ENCODE measurements around the gene ARIH2. TPM values are rescaled to one million over a fixed set of nuclear protein-coding genes. Genes with fewer than 3 reads are reported as not detected.

ARIH2 gene
- total RNA-seq, 1 donor from 2014 or later: 149 TPM

- intact Hi-C loops (cut with DNase I): no loop called here
- DNase-seq (ENCODE audit: missing footprints) (no peak), ATAC-seq (no peak)
Observed at GRCh38 chr3:48960841-48961413, 42.3 kb downstream of the ARIH2 start.

GRCh38 chr3:48962340-48962739 is 43.7 kb downstream of the ARIH2 start:
- DNase-seq (ENCODE audit: missing footprints) (no peak), ATAC-seq (no peak)
- intact Hi-C loops (cut with DNase I): no loop called here

GRCh38 chr3:48962939-48963338 is 44.3 kb downstream of the ARIH2 start:
- no peak for DNase-seq (ENCODE audit: missing footprints)
- ATAC-seq: no peak
- intact Hi-C loops (cut with DNase I): no loop called here

GRCh38 chr3:48963591-48963990 is 44.9 kb downstream of the ARIH2 start:
- ATAC-seq (no peak), DNase-seq (ENCODE audit: missing footprints) (no peak)
- intact Hi-C loops (cut with DNase I): no loop called here

- DNase-seq (ENCODE audit: missing footprints) (no peak), ATAC-seq (no peak)
- intact Hi-C loops (cut with DNase I): no loop called here
Observed at GRCh38 chr3:48966367-48966766, 47.7 kb downstream of the ARIH2 start.

GRCh38 chr3:48966876-48967361 is 48.3 kb downstream of the ARIH2 start:
- DNase-seq (ENCODE audit: missing footprints) (no peak), ATAC-seq (no peak)
- intact Hi-C loops (cut with DNase I): no loop called here

GRCh38 chr3:48970586-48970985 is 51.9 kb downstream of the ARIH2 start:
- intact Hi-C loops (cut with DNase I): no loop called here

GRCh38 chr3:48974076-48974864 is 55.6 kb downstream of the ARIH2 start:
- no peak for DNase-seq (ENCODE audit: missing footprints)
- intact Hi-C loops (cut with DNase I): no loop called here
- ATAC-seq: no peak

More at GRCh38 chr3:48970586-48970985, 51.9 kb downstream of the ARIH2 start:
- DNase-seq (ENCODE audit: missing footprints) (no peak), ATAC-seq (peak; percentile 17)

GRCh38 chr3:48979451-48979850 is 60.8 kb downstream of the ARIH2 start:
- DNase-seq (ENCODE audit: missing footprints) (no peak), ATAC-seq (no peak)
- intact Hi-C loops (cut with DNase I): no loop called here

GRCh38 chr3:48980295-48980694 is 61.7 kb downstream of the ARIH2 start:
- intact Hi-C loops (cut with DNase I): no loop called here
- ATAC-seq: peak; percentile 53
- no peak for DNase-seq (ENCODE audit: missing footprints)

- no peak for DNase-seq (ENCODE audit: missing footprints)
- no peak for ATAC-seq
- intact Hi-C loops (cut with DNase I): no loop called here
Observed at GRCh38 chr3:48982016-48982415, 63.4 kb downstream of the ARIH2 start.

GRCh38 chr3:48982686-48983085 is 64.0 kb downstream of the ARIH2 start:
- ATAC-seq (no peak), DNase-seq (ENCODE audit: missing footprints) (no peak)
- intact Hi-C loops (cut with DNase I): no loop called here

GRCh38 chr3:48983096-48983495 is 64.5 kb downstream of the ARIH2 start:
- no peak for ATAC-seq
- no peak for DNase-seq (ENCODE audit: missing footprints)
- intact Hi-C loops (cut with DNase I): no loop called here

GRCh38 chr3:48984663-48985062 is 66.0 kb downstream of the ARIH2 start:
- DNase-seq (ENCODE audit: missing footprints): no peak
- intact Hi-C loops (cut with DNase I): loop anchor here (5.0 kb wide), 1 partner anchor 463 kb away; no protein-coding TSS in a partner anchor
- no peak for ATAC-seq

- ATAC-seq (no peak), DNase-seq (ENCODE audit: missing footprints) (no peak)
- intact Hi-C loops (cut with DNase I): loop anchor here (5.0 kb wide), 1 partner anchor 461 kb away; no protein-coding TSS in a partner anchor
Observed at GRCh38 chr3:48985831-48986376, 67.3 kb downstream of the ARIH2 start.

- intact Hi-C loops (cut with DNase I): loop anchor here (5.0 kb wide), 1 partner anchor 458 kb away; no protein-coding TSS in a partner anchor
- ATAC-seq: peak; percentile 3
- no peak for DNase-seq (ENCODE audit: missing footprints)
Observed at GRCh38 chr3:48989126-48989795, 70.6 kb downstream of the ARIH2 start.

GRCh38 chr3:48989796-48990635 is 71.4 kb downstream of the ARIH2 start, which contains the start of gene P4HTM:
Gene P4HTM (plus strand): TSS chr3:48990241. CDS start chr3:48990257, 16 bp downstream.
- DNase-seq (ENCODE audit: missing footprints) (peak; percentile 93), ATAC-seq (peak; percentile 90)
- intact Hi-C loops (cut with DNase I): loop anchor here (5.0 kb wide), 1 partner anchor 457 kb away; no protein-coding TSS in a partner anchor

Measured in Right ventricle myocardium inferior (tissue), 1 donor.